Peyer's patch (tissue), 4 donors: ENCODE results near the gene IGFBP6.
"Not testable (repeated sequence)": the region's sequence is repeated elsewhere in the genome, so short reads cannot be mapped to it uniquely, and the experiment has no call there.

ENCODE experiments used
- POLR2A ChIP-seq, 2 donors: fragments of 450-650 bp; IDR thresholded peaks; one replicate each; pipeline ENCODE4 v1.5.1; 2017; ENCODE audit warnings: antibody characterized with exemption in 2 of 2, mild to moderate bottlenecking in 2 of 2, moderate library complexity in 2 of 2
- TF ChIP-seq, protein P1 (sequence below), 6 experiments: fragments of 450-650 bp in 4 of 6; fragments of 200-600 bp in 2 of 6; sonication (generic) in 1 of 6; IDR thresholded peaks; one replicate each; pipeline ENCODE4 v1.5.1; 2017 to 2019; ENCODE audit warnings: antibody characterized with exemption in 6 of 6, mild to moderate bottlenecking in 3 of 6, moderate library complexity in 1 of 6

DNA sequence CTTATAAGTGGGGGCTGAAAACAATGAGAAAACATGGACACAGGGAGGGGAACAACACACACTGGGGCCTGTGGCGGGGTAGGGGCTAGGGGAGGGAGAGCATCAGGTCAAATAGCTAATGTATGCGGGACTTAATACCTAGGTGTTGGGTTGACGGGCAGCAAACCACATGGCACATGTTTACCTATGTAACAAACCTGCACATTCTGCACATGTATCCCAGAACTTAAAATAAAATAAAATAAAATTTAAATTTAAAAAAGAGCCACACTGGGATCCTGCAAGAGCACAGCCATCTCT, 1.9 kb upstream of the IGFBP6 start:
- TF ChIP-seq, protein P1, sequence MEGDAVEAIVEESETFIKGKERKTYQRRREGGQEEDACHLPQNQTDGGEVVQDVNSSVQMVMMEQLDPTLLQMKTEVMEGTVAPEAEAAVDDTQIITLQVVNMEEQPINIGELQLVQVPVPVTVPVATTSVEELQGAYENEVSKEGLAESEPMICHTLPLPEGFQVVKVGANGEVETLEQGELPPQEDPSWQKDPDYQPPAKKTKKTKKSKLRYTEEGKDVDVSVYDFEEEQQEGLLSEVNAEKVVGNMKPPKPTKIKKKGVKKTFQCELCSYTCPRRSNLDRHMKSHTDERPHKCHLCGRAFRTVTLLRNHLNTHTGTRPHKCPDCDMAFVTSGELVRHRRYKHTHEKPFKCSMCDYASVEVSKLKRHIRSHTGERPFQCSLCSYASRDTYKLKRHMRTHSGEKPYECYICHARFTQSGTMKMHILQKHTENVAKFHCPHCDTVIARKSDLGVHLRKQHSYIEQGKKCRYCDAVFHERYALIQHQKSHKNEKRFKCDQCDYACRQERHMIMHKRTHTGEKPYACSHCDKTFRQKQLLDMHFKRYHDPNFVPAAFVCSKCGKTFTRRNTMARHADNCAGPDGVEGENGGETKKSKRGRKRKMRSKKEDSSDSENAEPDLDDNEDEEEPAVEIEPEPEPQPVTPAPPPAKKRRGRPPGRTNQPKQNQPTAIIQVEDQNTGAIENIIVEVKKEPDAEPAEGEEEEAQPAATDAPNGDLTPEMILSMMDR (IDR thresholded peaks at IDR 0.05), result not testable (repeated sequence)
- not testable (repeated sequence) for TF ChIP-seq POLR2A (IDR thresholded peaks at IDR 0.05)
